Measurements from ENCODE around the gene AKAP8L. TPM values are rescaled to one million over a fixed set of nuclear protein-coding genes. Genes with fewer than 3 reads are reported as not detected.
A peak's percentile ranks its signal among the peaks of the same experiment; 100 is the strongest.

Gene AKAP8L
- total and polyA plus RNA-seq, 9 of the 15 experiments (the other 6 are each of a cell fraction or from before 2014, with no cell fraction given): 2.4 to 116 (median 70.7) TPM

DNA sequence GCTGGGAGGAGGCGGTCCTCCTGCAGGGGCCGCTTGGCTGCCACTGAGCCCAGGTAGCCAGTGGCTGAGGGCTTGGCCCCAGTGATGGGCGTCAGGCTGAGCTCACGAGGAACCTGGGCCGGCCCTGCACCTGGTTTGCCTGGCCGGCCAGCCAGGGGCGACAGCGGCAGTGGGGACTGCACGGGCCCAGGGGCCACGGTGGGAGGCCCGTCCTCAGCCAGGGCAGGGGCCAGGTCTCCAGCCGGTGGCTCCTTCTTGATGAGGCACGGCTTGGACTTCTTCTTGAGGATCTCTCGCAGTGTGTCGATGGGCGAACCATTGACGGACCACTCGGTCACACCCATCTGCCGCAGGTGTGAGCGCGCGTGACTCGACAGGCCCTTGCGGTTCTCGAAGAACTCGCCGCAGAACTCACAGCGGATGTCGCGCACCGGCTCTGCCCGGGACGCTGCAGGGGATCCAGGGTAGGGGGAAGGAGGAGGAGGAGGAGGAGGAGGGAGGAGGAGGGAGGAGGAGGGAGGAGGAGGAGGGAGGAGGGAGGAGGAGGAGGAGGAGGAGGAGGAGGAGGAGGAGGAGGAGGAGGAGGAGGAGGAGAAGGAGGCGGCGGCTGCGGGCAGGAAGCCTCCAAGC is 6.6 kb upstream of the AKAP8L start (continued):
- TF ChIP-seq PCBP2 (IDR thresholded peaks at IDR 0.05; ENCODE audit: low read depth, low read length, poor library complexity, severe bottlenecking) (peak; percentile 60), HOXB6 (CRISPR knock-in tag; IDR thresholded peaks at IDR 0.05; ENCODE audit: borderline replicate concordance) (no peak), PRDM10 (IDR thresholded peaks at IDR 0.05; ENCODE audit: partially characterized antibody) (no peak), POLR2G (IDR thresholded peaks at IDR 0.05; ENCODE audit: low read depth, low read length) (peak; percentile 17; the same call in 1 of the 2 replicates), NCOA4 (IDR thresholded peaks at IDR 0.05; ENCODE audit: partially characterized antibody) (no peak), ZSCAN32 (CRISPR knock-in tag; IDR thresholded peaks at IDR 0.05) (no peak), RBBP5 (IDR thresholded peaks at IDR 0.05; ENCODE audit: borderline replicate concordance, insufficient read depth, low read length, poor library complexity, severe bottlenecking) (no peak), ZNF263 (CRISPR knock-in tag; IDR thresholded peaks at IDR 0.05; ENCODE audit: borderline replicate concordance) (peak; percentile 81), PTBP1 (IDR thresholded peaks at IDR 0.05; ENCODE audit: low read depth, low read length) (no peak), SLC30A9 (CRISPR knock-in tag; IDR thresholded peaks at IDR 0.05) (no peak)
